Caco-2 (cell line): ENCODE data around the gene MVB12B. TPM values are rescaled to one million over a fixed set of nuclear protein-coding genes. Genes with fewer than 3 reads are reported as not detected.

ENCODE experiments used
- BruUV-seq: library from RNA; stranded (reverse); fragments of 400-500 nt; replicated peaks from 2 replicates; lab custom pipeline; 2021; lab: Mats Ljungman, UMichigan
- CTCF ChIA-PET: fragments of 300-600 bp; sonication (Branson Sonifier 250); formaldehyde crosslinking; loops from one replicate; lab custom pipeline; 2022; ENCODE audit warnings: antibody characterized with exemption; lab: Charles Lee
- POLR2A ChIA-PET: fragments of 300-600 bp; sonication (Branson Sonifier 250); formaldehyde crosslinking; loops from one replicate; lab custom pipeline; 2022; ENCODE audit warnings: antibody characterized with exemption; lab: Charles Lee
- DNase-seq, 2 experiments: peaks; one replicate each; pipeline versions ENCODE4 v3.0.0 to v3.0.0-alpha.2; 2020 to 2022
- H3K27me3 ChIP-seq: replicated peaks from 2 replicates; pipeline ENCODE4 v1.6.0; 2011; ENCODE audit warnings: low read length; ENCODE audit not compliant: control insufficient read depth, insufficient read depth
- H3K36me3 ChIP-seq: 2 replicates; pipeline ENCODE4 v1.5.1; 2011; ENCODE audit warnings: low read length; ENCODE audit not compliant: control insufficient read depth, insufficient read depth
- H3K4me1 ChIP-seq: fragments of 250-450 bp; sonication (Bioruptor Pico); 2 replicates; pipeline ENCODE4 v1.5.1; 2020; ENCODE audit warnings: mild to moderate bottlenecking
- H3K4me3 ChIP-seq: 2 replicates; pipeline ENCODE4 v1.5.1; 2011; ENCODE audit warnings: low read depth, mild to moderate bottlenecking, control low read depth, low read length
- H3K9me3 ChIP-seq: fragments of 250-450 bp; sonication (Bioruptor Pico); 2 replicates; pipeline ENCODE4 v1.5.1; 2020; ENCODE audit warnings: mild to moderate bottlenecking, moderate library complexity
- H3K27ac Mint-ChIP-seq: one replicate; pipeline ENCODE4 v1.8.0; 2022; ENCODE audit warnings: mixed read lengths; ENCODE audit not compliant: unreplicated experiment
- H3K27me3 Mint-ChIP-seq: one replicate; pipeline ENCODE4 v1.8.0; 2022; ENCODE audit warnings: mixed read lengths; ENCODE audit not compliant: insufficient read depth, unreplicated experiment
- H3K36me3 Mint-ChIP-seq: one replicate; pipeline ENCODE4 v1.8.0; 2022; ENCODE audit warnings: mild to moderate bottlenecking, mixed read lengths; ENCODE audit not compliant: insufficient read depth, unreplicated experiment
- H3K4me1 Mint-ChIP-seq: one replicate; pipeline ENCODE4 v1.8.0; 2022; ENCODE audit warnings: low read depth, mixed read lengths; ENCODE audit not compliant: unreplicated experiment
- H3K4me3 Mint-ChIP-seq: one replicate; pipeline ENCODE4 v1.8.0; 2022; ENCODE audit warnings: mild to moderate bottlenecking, moderate library complexity, mixed read lengths; ENCODE audit not compliant: unreplicated experiment
- H3K9me3 Mint-ChIP-seq: one replicate; pipeline ENCODE4 v1.8.0; 2022; ENCODE audit warnings: mixed read lengths; ENCODE audit not compliant: unreplicated experiment
- intact Hi-C: fragments of 100-400 bp; cut with micrococcal nuclease; formaldehyde crosslinking; loops from one replicate; pipeline ENCODE4 v1.10.0; 2022; ENCODE audit not compliant: unreplicated experiment
- total RNA-seq: library from RNA; stranded (reverse); gene quantifications from 2 replicates; pipeline ENCODE4 v1.2.3, GENCODE V29; 2022
- TF ChIP-seq, protein P1 (sequence below), 2 experiments: fragments of 200-600 bp in 1 of 2; IDR thresholded peaks; 1 replicate in 1 of 2; 2 replicates in 1 of 2; pipeline versions ENCODE4 v1.5.1 to v1.8.0; 2011 to 2022; ENCODE audit warnings: antibody characterized with exemption in 1 of 2, control low read depth in 1 of 2, inconsistent platforms in 1 of 2, low read depth in 1 of 2, low read length in 1 of 2, mild to moderate bottlenecking in 1 of 2, moderate library complexity in 1 of 2; ENCODE audit not compliant: insufficient read depth in 1 of 2, severe bottlenecking in 1 of 2, unreplicated experiment in 1 of 2

Gene MVB12B
- total RNA-seq, 1 experiment from 2014 or later = 24.4 TPM

DNA sequence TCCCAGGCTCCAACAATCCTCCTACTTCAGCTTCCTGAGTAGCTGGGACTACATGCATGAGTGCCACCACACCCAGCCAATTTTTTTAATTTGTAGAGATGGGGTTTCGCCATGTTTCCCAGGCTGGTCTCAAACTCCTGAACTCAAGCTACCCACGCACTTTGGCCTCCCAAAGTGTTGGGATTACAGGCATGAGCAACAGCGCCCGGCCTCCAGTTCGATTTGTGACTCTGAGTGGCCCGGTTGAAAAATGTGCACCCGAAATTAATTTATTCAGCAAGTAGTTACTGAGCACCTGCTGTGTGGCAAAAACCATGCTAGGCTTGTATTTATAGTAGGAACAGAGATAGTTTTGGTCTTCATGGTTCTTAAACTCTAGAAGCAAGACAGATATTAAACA is 58.3 kb downstream of the MVB12B start:
- no TSS peak for BruUV-seq

DNA sequence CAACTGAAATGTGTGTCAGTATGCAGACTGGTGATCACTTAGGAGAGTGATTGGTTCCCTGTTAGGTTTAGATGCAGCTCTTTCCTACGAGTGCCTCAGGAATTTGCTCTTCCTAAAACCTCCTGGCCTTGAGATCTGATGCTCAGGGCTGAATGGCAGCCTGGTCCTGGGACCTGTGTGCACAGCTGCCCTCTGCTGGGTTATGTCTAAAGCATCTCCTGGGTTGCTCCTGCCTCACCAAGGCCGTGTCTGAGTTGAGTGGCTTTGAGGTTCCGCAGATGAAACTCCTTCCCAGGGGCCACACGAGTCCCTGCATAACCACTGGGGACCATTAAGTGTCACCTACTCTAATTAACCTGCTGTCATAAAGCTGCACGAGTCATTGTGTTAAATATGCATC is 59.5 kb downstream of the MVB12B start:
- no TSS peak for BruUV-seq
- CTCF ChIA-PET = interaction anchor here (0.9 kb wide), 1 partner anchor 9 kb away, joined by 3 read pairs; no protein-coding TSS in a partner anchor
- Mint-ChIP-seq H3K27ac (no peak overlapping the region), H3K4me1 (no peaks in the 10 kb centered on the region), H3K27me3 (no peaks in the 10 kb centered on the region), H3K36me3 (no peaks in the 10 kb centered on the region), H3K9me3 (no peaks in the 10 kb centered on the region), H3K4me3 (no peak overlapping the region)
- Histone ChIP-seq H3K4me3 (no peak overlapping the region), H3K9me3 (no peaks in the 10 kb centered on the region), H3K36me3 (no peaks in the 10 kb centered on the region; the same call in 1 of the 2 replicates), H3K27me3 (no peaks in the 10 kb centered on the region), H3K4me1 (no peaks in the 10 kb centered on the region)
- TF ChIP-seq, protein P1, sequence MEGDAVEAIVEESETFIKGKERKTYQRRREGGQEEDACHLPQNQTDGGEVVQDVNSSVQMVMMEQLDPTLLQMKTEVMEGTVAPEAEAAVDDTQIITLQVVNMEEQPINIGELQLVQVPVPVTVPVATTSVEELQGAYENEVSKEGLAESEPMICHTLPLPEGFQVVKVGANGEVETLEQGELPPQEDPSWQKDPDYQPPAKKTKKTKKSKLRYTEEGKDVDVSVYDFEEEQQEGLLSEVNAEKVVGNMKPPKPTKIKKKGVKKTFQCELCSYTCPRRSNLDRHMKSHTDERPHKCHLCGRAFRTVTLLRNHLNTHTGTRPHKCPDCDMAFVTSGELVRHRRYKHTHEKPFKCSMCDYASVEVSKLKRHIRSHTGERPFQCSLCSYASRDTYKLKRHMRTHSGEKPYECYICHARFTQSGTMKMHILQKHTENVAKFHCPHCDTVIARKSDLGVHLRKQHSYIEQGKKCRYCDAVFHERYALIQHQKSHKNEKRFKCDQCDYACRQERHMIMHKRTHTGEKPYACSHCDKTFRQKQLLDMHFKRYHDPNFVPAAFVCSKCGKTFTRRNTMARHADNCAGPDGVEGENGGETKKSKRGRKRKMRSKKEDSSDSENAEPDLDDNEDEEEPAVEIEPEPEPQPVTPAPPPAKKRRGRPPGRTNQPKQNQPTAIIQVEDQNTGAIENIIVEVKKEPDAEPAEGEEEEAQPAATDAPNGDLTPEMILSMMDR (IDR thresholded peaks at IDR 0.05; ENCODE audit: insufficient read depth in 1 of 2, low read depth in 1 of 2, low read length in 1 of 2, severe bottlenecking in 1 of 2, unreplicated experiment in 1 of 2) = peak; percentile 42 to 56
- DNase-seq = peak in 1 of 2 experiments; percentile 51
- POLR2A ChIA-PET = no interaction called here
- intact Hi-C loops = loop anchor here (1.0 kb wide), 1 partner anchor 84 kb away; no protein-coding TSS in a partner anchor

More for the DNA sequence above, 58.3 kb downstream of the MVB12B start:
- DNase-seq = no peak
- Mint-ChIP-seq H3K4me3 (no peak overlapping the region), H3K9me3 (no peaks in the 10 kb centered on the region), H3K27ac (no peak overlapping the region), H3K4me1 (no peaks in the 10 kb centered on the region), H3K36me3 (no peaks in the 10 kb centered on the region), H3K27me3 (no peaks in the 10 kb centered on the region)
- CTCF ChIA-PET = no interaction called here
- no peaks in the 10 kb centered on the region for H3K9me3 ChIP-seq
- intact Hi-C loops = no loop called here
- no peaks in the 10 kb centered on the region for H3K4me1 ChIP-seq
- no peaks in the 10 kb centered on the region; the same call in 1 of the 2 replicates for H3K36me3 ChIP-seq
- TF ChIP-seq, protein P1 (IDR thresholded peaks at IDR 0.05; ENCODE audit: insufficient read depth in 1 of 2, low read depth in 1 of 2, low read length in 1 of 2, severe bottlenecking in 1 of 2, unreplicated experiment in 1 of 2) = no peak
- POLR2A ChIA-PET = no interaction called here
- no peak overlapping the region for H3K4me3 ChIP-seq
- H3K27me3 ChIP-seq = no peaks in the 10 kb centered on the region

DNA sequence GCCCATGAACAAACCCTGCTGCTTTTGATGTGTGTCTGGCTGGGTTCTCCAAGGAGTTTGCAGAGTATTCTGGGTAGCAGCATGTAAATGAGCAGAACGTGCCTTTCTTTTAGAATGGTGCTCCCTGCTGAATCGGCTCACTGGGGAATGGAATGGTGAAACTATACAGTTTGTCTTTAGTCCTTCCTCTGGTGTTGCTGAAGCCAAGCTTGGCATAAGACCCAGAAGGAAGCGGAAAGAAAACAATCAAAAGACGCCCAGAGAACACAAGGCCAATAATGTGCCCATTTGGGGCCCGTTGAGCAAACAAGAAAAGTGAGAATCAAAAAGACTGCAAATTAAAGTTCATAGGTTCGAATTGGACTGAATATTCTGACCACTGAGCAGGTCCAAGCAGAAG is 60.1 kb downstream of the MVB12B start:
- Histone ChIP-seq H3K4me1 (no peaks in the 10 kb centered on the region), H3K27me3 (no peaks in the 10 kb centered on the region), H3K4me3 (no peak overlapping the region), H3K9me3 (no peaks in the 10 kb centered on the region), H3K36me3 (no peaks in the 10 kb centered on the region; the same call in 1 of the 2 replicates)
- ChIA-PET POLR2A (no interaction called here), CTCF (no interaction called here)
- TF ChIP-seq, protein P1 (IDR thresholded peaks at IDR 0.05; ENCODE audit: insufficient read depth in 1 of 2, low read depth in 1 of 2, low read length in 1 of 2, severe bottlenecking in 1 of 2, unreplicated experiment in 1 of 2) = no peak
- Mint-ChIP-seq H3K27ac (no peak overlapping the region), H3K36me3 (no peaks in the 10 kb centered on the region), H3K27me3 (no peaks in the 10 kb centered on the region), H3K4me3 (no peak overlapping the region), H3K9me3 (no peaks in the 10 kb centered on the region), H3K4me1 (no peaks in the 10 kb centered on the region)
- no TSS peak for BruUV-seq
- intact Hi-C loops = loop anchor here (1.0 kb wide), 1 partner anchor 84 kb away; no protein-coding TSS in a partner anchor
- no peak for DNase-seq
